Measurements from ENCODE around the gene FOXJ3. TPM values are rescaled to one million over a fixed set of nuclear protein-coding genes. Genes with fewer than 3 reads are reported as not detected.

The FOXJ3 gene
- total and polyA plus RNA-seq, 2 of the 13 experiments (the other 11 are each of a cell fraction or from before 2014, with no cell fraction given), result 16.6 to 48.5 TPM

DNA sequence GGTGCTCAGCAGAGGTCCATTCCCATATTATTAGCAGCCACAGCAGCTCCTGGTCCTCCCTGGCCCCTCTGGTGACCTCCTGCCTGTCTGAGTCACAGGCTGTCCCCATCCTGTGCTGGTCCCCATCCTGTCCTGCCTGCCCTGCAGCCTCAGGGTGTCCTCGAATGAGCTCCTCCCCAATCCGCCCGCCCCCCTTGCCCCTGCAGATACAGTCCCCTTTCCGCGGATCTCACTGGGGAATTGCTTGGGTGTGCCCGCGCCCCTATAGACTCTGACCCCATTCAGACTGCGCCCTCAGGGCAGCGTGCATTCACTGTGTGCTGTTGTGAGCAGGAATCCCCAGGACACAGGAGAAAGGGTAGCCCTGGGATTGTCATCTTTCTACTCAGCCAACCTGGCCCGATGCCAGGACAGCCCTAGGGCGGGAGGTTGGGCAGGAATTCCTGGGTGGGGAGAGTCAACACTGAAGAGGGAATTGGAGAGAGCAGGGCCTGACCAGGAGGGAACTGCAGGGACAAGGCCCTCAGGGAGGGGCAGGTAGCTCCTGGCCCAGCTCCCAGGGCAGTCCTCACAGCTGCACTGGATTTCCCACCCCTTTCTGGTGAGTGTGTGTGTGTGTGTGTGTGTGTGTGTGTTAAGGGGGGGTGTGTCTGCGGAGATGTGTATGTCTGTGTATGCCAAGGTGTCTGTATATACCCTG lies 169.4 kb downstream of the FOXJ3 start (continued):
- no peak for TF ChIP-seq ESRRA (CRISPR knock-in tag; IDR thresholded peaks at IDR 0.05; ENCODE audit: low read depth)
- no peak for TF ChIP-seq ZNF780A (CRISPR knock-in tag; IDR thresholded peaks at IDR 0.05)
- TF ChIP-seq, protein P1, sequence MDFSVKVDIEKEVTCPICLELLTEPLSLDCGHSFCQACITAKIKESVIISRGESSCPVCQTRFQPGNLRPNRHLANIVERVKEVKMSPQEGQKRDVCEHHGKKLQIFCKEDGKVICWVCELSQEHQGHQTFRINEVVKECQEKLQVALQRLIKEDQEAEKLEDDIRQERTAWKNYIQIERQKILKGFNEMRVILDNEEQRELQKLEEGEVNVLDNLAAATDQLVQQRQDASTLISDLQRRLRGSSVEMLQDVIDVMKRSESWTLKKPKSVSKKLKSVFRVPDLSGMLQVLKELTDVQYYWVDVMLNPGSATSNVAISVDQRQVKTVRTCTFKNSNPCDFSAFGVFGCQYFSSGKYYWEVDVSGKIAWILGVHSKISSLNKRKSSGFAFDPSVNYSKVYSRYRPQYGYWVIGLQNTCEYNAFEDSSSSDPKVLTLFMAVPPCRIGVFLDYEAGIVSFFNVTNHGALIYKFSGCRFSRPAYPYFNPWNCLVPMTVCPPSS (IDR thresholded peaks at IDR 0.05), result no peak
- TF ChIP-seq HOXA7 (CRISPR knock-in tag; IDR thresholded peaks at IDR 0.05), result no peak
- no peak for TF ChIP-seq GZF1 (CRISPR knock-in tag; IDR thresholded peaks at IDR 0.05)
- TF ChIP-seq SP1 (IDR thresholded peaks at IDR 0.05), result no peak
- TF ChIP-seq SP1 (CRISPR knock-in tag; IDR thresholded peaks at IDR 0.05), result no peak
- TF ChIP-seq EP300 (IDR thresholded peaks at IDR 0.05; ENCODE audit: low read depth in 2 of 2, low read length in 2 of 2), result no peak; a peak in 1 of 4 replicates
- no peak for TF ChIP-seq EP300 (CRISPR knock-in tag; IDR thresholded peaks at IDR 0.05; ENCODE audit: borderline replicate concordance)
- no peak for TF ChIP-seq ZNF782 (CRISPR knock-in tag; IDR thresholded peaks at IDR 0.05; ENCODE audit: borderline replicate concordance)
- TF ChIP-seq PAX8 (CRISPR knock-in tag; IDR thresholded peaks at IDR 0.05; ENCODE audit: borderline replicate concordance), result no peak
- no peak for TF ChIP-seq ZNF180 (CRISPR knock-in tag; IDR thresholded peaks at IDR 0.05; ENCODE audit: borderline replicate concordance, low read depth)
- peak; percentile 98 for TF ChIP-seq ZNF563 (CRISPR knock-in tag; IDR thresholded peaks at IDR 0.05)
- peak; percentile 59 for TF ChIP-seq ARID5B (CRISPR knock-in tag; IDR thresholded peaks at IDR 0.05)
- no peak for TF ChIP-seq TBX2 (CRISPR knock-in tag; IDR thresholded peaks at IDR 0.05; ENCODE audit: borderline replicate concordance)
- no peak for TF ChIP-seq KLF11 (CRISPR knock-in tag; IDR thresholded peaks at IDR 0.05)
- TF ChIP-seq CENPX (CRISPR knock-in tag; IDR thresholded peaks at IDR 0.05), result no peak
- peak; percentile 26; the same call in 1 of the 2 replicates for TF ChIP-seq KDM2A (CRISPR knock-in tag; IDR thresholded peaks at IDR 0.05; ENCODE audit: borderline replicate concordance, low read depth)
- TF ChIP-seq ZNF451 (CRISPR knock-in tag; IDR thresholded peaks at IDR 0.05), result no peak
- no peak for TF ChIP-seq HNRNPL (IDR thresholded peaks at IDR 0.05; ENCODE audit: low read depth, low read length)
- no peak for TF ChIP-seq ZNF7 (CRISPR knock-in tag; IDR thresholded peaks at IDR 0.05)
- TF ChIP-seq REL (CRISPR knock-in tag; conservative IDR thresholded peaks at IDR 0.05), result no peak
